ENCODE measurements around the gene CLSTN2. TPM values are rescaled to one million over a fixed set of nuclear protein-coding genes. Genes with fewer than 3 reads are reported as not detected.

The CLSTN2 gene
- total RNA-seq, 1 experiment from 2014 or later: 0.02 TPM

DNA sequence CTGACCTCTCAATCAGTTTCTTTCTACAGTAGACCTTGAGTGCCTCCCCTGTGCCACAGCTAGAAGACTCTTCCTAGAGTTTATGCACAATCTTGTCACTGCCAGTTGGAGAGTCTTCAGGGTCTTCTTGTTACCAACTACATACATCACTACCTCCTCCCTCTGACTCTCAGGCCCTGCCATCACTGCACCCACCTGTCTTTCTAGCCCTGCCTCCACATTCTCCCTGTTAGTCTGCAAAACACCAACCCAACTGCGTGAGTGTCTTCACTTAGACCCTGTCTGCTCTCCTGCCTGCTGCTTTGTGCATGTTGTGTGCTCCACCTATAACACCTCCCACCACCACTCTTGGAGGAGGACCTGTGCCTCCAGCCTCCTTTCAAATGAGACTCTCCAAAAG lies 34.4 kb downstream of the CLSTN2 start:
- Histone ChIP-seq H3K27ac (ENCODE audit: low read depth, low read length) (no peak overlapping the region), H3K27me3 (ENCODE audit: insufficient read depth, low read length) (peaks cover 58% of the 10 kb centered on the region), H3K36me3 (ENCODE audit: control insufficient read depth in 1 of 2, insufficient read depth in 2 of 2, low read length in 2 of 2) (no peaks in the 10 kb centered on the region), H3K9me3 (ENCODE audit: control insufficient read depth in 1 of 2, insufficient read depth in 1 of 2, low read depth in 1 of 2, low read length in 2 of 2) (no peaks in the 10 kb centered on the region), H4K20me1 (ENCODE audit: insufficient read depth) (no peaks in the 10 kb centered on the region), H2AFZ (ENCODE audit: low read depth, low read length, poor library complexity, severe bottlenecking) (no peak overlapping the region), H3K4me2 (ENCODE audit: low read length) (no peak overlapping the region), H3K9me2 (ENCODE audit: insufficient read depth) (no peaks in the 10 kb centered on the region), H3K79me2 (ENCODE audit: insufficient read depth, low read length) (no peaks in the 10 kb centered on the region), H3K4me1 (ENCODE audit: control insufficient read depth in 1 of 2, insufficient read depth in 2 of 2, low read length in 2 of 2) (no peaks in the 10 kb centered on the region), H3K9ac (ENCODE audit: low read length) (no peak overlapping the region), H3K4me3 (replicated peaks in 1 of 2; ENCODE audit: low read depth in 1 of 2, low read length in 2 of 2) (no peak overlapping the region)
- ChIA-PET RAD21 (ENCODE audit: low non-redundant PET in 1 of 2, low total read pairs in 2 of 2, uncharacterized antibody in 2 of 2, unreplicated experiment in 2 of 2) (no interaction called here), CTCF (no interaction called here), POLR2A (no interaction called here)
- intact Hi-C loops (cut with micrococcal nuclease): no loop called here
- ATAC-seq: no peak
- no peak for DNase-seq (ENCODE audit: low read depth, low spot score)
- BruUV-seq (replicated peaks): no TSS peak
- TF ChIP-seq RAD21 (IDR thresholded peaks at IDR 0.05; ENCODE audit: low read depth) (no peak), ZNF274 (IDR thresholded peaks at IDR 0.05; ENCODE audit: low read depth, low read length) (no peak), ELF1 (IDR thresholded peaks at IDR 0.05; ENCODE audit: borderline replicate concordance, low read depth) (no peak), CBX3 (IDR thresholded peaks at IDR 0.05; ENCODE audit: low read depth) (no peak), POLR2AphosphoS5 (IDR thresholded peaks at IDR 0.05; ENCODE audit: low read depth, low read length) (no peak), EGR1 (IDR thresholded peaks at IDR 0.05; ENCODE audit: low read depth) (no peak), JUND (IDR thresholded peaks at IDR 0.05) (no peak)
- TF ChIP-seq, protein P1, sequence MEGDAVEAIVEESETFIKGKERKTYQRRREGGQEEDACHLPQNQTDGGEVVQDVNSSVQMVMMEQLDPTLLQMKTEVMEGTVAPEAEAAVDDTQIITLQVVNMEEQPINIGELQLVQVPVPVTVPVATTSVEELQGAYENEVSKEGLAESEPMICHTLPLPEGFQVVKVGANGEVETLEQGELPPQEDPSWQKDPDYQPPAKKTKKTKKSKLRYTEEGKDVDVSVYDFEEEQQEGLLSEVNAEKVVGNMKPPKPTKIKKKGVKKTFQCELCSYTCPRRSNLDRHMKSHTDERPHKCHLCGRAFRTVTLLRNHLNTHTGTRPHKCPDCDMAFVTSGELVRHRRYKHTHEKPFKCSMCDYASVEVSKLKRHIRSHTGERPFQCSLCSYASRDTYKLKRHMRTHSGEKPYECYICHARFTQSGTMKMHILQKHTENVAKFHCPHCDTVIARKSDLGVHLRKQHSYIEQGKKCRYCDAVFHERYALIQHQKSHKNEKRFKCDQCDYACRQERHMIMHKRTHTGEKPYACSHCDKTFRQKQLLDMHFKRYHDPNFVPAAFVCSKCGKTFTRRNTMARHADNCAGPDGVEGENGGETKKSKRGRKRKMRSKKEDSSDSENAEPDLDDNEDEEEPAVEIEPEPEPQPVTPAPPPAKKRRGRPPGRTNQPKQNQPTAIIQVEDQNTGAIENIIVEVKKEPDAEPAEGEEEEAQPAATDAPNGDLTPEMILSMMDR (IDR thresholded peaks at IDR 0.05 in 2 of 3, conservative IDR thresholded peaks at IDR 0.05 in 1 of 3; ENCODE audit: borderline replicate concordance in 1 of 3, insufficient read depth in 1 of 3, low read depth in 2 of 3, low read length in 2 of 3): no peak
- TF ChIP-seq, protein P2, sequence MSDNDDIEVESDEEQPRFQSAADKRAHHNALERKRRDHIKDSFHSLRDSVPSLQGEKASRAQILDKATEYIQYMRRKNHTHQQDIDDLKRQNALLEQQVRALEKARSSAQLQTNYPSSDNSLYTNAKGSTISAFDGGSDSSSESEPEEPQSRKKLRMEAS (IDR thresholded peaks at IDR 0.05): no peak

DNA sequence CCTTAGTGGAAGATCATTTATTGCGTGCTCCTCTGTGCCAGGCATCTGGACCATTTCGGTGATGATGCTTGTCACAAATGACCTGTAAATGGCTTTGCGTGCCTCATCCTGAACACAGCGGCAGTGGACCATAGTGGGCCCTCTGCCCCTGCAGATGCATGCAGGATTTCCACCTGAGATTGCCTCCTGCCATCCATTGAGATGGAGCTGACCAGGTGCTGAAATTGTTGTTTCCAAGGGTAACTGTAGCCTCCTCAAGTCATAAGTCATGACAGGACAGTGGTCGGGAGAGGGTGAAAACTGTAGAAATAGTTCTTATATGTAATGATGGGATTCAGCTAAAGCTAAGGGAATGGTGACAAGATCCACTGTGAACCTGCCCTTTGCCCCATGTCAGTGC lies 35.5 kb downstream of the CLSTN2 start:
- DNase-seq (ENCODE audit: low read depth, low spot score): no peak
- Histone ChIP-seq H4K20me1 (ENCODE audit: insufficient read depth) (no peaks in the 10 kb centered on the region), H3K27ac (ENCODE audit: low read depth, low read length) (no peak overlapping the region), H3K4me2 (ENCODE audit: low read length) (no peak overlapping the region), H2AFZ (ENCODE audit: low read depth, low read length, poor library complexity, severe bottlenecking) (no peak overlapping the region), H3K4me3 (replicated peaks in 1 of 2; ENCODE audit: low read depth in 1 of 2, low read length in 2 of 2) (no peak overlapping the region), H3K36me3 (ENCODE audit: control insufficient read depth in 1 of 2, insufficient read depth in 2 of 2, low read length in 2 of 2) (no peaks in the 10 kb centered on the region), H3K9me2 (ENCODE audit: insufficient read depth) (no peaks in the 10 kb centered on the region), H3K79me2 (ENCODE audit: insufficient read depth, low read length) (no peaks in the 10 kb centered on the region), H3K9me3 (ENCODE audit: control insufficient read depth in 1 of 2, insufficient read depth in 1 of 2, low read depth in 1 of 2, low read length in 2 of 2) (no peaks in the 10 kb centered on the region), H3K9ac (ENCODE audit: low read length) (no peak overlapping the region), H3K27me3 (ENCODE audit: insufficient read depth, low read length) (peaks cover 57% of the 10 kb centered on the region), H3K4me1 (ENCODE audit: control insufficient read depth in 1 of 2, insufficient read depth in 2 of 2, low read length in 2 of 2) (no peaks in the 10 kb centered on the region)
- no peak for ATAC-seq
- RAD21 ChIA-PET (ENCODE audit: low non-redundant PET in 1 of 2, low total read pairs in 2 of 2, uncharacterized antibody in 2 of 2, unreplicated experiment in 2 of 2): no interaction called here
- no TSS peak for BruUV-seq (replicated peaks)
- POLR2A ChIA-PET: no interaction called here
- intact Hi-C loops (cut with micrococcal nuclease): no loop called here
- TF ChIP-seq, protein P3, sequence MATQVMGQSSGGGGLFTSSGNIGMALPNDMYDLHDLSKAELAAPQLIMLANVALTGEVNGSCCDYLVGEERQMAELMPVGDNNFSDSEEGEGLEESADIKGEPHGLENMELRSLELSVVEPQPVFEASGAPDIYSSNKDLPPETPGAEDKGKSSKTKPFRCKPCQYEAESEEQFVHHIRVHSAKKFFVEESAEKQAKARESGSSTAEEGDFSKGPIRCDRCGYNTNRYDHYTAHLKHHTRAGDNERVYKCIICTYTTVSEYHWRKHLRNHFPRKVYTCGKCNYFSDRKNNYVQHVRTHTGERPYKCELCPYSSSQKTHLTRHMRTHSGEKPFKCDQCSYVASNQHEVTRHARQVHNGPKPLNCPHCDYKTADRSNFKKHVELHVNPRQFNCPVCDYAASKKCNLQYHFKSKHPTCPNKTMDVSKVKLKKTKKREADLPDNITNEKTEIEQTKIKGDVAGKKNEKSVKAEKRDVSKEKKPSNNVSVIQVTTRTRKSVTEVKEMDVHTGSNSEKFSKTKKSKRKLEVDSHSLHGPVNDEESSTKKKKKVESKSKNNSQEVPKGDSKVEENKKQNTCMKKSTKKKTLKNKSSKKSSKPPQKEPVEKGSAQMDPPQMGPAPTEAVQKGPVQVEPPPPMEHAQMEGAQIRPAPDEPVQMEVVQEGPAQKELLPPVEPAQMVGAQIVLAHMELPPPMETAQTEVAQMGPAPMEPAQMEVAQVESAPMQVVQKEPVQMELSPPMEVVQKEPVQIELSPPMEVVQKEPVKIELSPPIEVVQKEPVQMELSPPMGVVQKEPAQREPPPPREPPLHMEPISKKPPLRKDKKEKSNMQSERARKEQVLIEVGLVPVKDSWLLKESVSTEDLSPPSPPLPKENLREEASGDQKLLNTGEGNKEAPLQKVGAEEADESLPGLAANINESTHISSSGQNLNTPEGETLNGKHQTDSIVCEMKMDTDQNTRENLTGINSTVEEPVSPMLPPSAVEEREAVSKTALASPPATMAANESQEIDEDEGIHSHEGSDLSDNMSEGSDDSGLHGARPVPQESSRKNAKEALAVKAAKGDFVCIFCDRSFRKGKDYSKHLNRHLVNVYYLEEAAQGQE (IDR thresholded peaks at IDR 0.05; ENCODE audit: low read depth): peak; percentile 29
- no peak for TF ChIP-seq CEBPB (IDR thresholded peaks at IDR 0.05; ENCODE audit: low read depth)
- CTCF ChIA-PET: no interaction called here

Data from HCT116 (cell line).